ENCODE results near the gene MAD1L1.

The MAD1L1 gene

DNA sequence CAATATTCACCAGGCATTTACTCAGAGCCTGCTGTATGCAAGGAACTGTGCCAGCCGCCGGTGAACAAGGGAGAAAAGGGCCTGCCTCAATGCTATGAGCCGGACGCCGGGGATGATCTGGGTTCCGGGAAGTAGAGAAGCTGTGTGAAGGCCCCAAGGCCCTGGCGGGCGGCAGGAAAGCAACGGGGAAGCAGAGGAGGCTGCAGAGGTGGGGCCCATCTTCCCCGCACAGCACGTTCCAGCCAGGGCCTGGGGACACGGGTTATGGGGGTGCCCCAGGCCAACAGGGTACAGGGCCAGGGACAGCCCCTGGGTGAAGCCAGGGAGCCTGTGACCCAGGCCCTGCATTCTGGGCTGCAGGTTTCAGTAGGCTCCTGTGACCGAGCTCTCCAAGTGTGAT, 179.3 kb downstream of the MAD1L1 start:
- Mint-ChIP-seq H3K27ac (no peak overlapping the region), H3K36me3 (ENCODE audit: low read depth) (peaks cover 5% of the 10 kb centered on the region), H3K4me1 (peaks cover 45% of the 10 kb centered on the region), H3K9me3 (peaks cover 4% of the 10 kb centered on the region), H3K27me3 (ENCODE audit: low read depth, poor library complexity) (peaks cover 4% of the 10 kb centered on the region), H3K4me3 (no peak overlapping the region)
- DNase-seq: no peak
- TF ChIP-seq, protein P1, sequence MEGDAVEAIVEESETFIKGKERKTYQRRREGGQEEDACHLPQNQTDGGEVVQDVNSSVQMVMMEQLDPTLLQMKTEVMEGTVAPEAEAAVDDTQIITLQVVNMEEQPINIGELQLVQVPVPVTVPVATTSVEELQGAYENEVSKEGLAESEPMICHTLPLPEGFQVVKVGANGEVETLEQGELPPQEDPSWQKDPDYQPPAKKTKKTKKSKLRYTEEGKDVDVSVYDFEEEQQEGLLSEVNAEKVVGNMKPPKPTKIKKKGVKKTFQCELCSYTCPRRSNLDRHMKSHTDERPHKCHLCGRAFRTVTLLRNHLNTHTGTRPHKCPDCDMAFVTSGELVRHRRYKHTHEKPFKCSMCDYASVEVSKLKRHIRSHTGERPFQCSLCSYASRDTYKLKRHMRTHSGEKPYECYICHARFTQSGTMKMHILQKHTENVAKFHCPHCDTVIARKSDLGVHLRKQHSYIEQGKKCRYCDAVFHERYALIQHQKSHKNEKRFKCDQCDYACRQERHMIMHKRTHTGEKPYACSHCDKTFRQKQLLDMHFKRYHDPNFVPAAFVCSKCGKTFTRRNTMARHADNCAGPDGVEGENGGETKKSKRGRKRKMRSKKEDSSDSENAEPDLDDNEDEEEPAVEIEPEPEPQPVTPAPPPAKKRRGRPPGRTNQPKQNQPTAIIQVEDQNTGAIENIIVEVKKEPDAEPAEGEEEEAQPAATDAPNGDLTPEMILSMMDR (IDR thresholded peaks at IDR 0.05): no peak

DNA sequence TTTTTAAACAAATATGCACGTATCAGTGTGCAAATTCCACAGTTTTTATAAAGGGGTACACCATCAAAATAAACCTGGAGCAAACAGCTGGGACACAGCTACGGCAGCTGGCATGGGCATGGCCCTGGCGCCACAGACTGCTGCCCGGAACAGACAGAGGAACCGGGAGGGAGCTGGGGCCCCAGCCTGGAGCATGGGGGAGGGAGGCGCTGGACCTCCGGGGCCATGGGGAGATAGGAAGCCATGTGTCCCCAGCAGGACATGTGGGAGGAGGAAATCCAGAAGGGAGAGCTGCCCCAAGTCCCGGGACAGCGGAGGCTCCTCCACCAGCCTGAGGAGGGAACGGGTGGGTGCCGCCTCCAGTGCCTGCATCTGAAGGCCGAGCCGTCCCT, 180.1 kb downstream of the MAD1L1 start:
- Mint-ChIP-seq H3K9me3 (peaks cover 2% of the 10 kb centered on the region), H3K36me3 (ENCODE audit: low read depth) (peaks cover 3% of the 10 kb centered on the region), H3K27me3 (ENCODE audit: low read depth, poor library complexity) (peaks cover 5% of the 10 kb centered on the region), H3K4me3 (no peak overlapping the region), H3K27ac (no peak overlapping the region), H3K4me1 (peaks cover 48% of the 10 kb centered on the region)
- TF ChIP-seq, protein P1 (IDR thresholded peaks at IDR 0.05): no peak
- no peak for DNase-seq

DNA sequence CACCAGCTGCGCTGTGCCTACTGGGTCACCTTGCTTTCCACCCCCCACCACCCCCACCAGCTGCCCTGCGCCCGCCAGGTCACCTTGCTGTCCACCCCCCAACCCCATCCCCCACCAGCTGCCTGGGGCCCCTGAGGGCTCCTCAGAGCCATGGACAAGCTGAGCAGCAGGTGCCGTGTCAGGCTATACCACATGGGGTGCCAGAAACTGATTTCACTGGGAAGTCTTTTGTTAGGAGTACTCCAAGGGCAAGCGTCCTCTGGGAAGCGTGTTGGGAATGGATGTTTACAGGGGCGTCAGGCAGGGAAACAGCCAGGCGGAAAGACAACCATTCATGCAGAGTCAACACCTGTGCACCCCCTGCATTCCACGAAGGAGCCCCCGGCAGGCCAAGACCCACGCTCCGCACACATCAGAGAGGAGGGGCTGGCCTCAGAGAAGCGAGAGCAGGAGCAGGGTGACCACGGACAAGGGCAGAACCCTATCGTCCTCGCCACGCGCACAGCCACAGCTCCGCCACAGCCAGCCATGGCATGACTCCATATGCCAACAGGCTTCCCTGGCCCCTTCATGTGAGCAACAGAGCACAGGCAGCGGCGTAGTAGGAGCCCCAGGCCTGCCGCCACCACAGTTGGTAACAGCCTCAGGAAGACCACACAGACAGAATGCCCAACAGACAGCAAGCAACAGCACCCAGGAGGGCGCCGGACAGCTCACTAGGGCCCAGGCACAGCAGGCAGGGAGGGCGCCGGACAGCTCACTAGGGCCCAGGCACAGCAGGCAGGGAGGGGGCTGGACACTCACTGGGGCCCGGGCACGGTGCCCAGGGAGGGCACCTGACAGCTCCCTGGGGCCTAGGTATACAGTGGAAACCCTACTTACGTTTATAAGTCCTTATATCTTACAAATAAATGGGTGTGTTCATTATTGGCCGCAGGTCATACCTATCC, 180.8 kb downstream of the MAD1L1 start:
- no peaks in the 10 kb centered on the region for H3K36me3 Mint-ChIP-seq (ENCODE audit: low read depth)
- peaks cover 50% of the 10 kb centered on the region for H3K4me1 Mint-ChIP-seq
- peak overlapping the region; percentile 93 for H3K27ac Mint-ChIP-seq
- no peak for DNase-seq
- no peaks in the 10 kb centered on the region for H3K9me3 Mint-ChIP-seq
- H3K27me3 Mint-ChIP-seq (ENCODE audit: low read depth, poor library complexity): peaks cover 5% of the 10 kb centered on the region
- H3K4me3 Mint-ChIP-seq: no peak overlapping the region
- TF ChIP-seq, protein P1 (IDR thresholded peaks at IDR 0.05): no peak

DNA sequence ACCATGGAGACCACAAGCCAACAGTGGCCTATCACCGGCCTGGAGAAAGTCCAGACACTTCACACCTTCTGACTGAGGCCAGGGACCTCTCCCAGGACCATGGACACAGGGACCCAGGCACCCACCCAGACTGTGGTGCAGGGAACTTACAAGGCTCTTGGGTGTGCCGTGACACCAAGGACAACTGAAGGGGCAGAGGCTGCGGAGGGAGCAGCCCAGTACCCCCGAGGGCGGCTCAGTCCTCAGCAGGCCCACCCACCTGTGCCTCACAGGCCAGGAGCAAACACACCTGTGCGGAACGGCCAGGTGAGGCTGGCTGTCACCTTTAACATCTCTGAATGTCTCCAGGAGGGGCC, 182.3 kb downstream of the MAD1L1 start:
- TF ChIP-seq, protein P1 (IDR thresholded peaks at IDR 0.05): no peak
- Mint-ChIP-seq H3K36me3 (ENCODE audit: low read depth) (no peaks in the 10 kb centered on the region), H3K27ac (no peak overlapping the region), H3K27me3 (ENCODE audit: low read depth, poor library complexity) (peaks cover 5% of the 10 kb centered on the region), H3K4me3 (no peak overlapping the region), H3K9me3 (no peaks in the 10 kb centered on the region), H3K4me1 (peaks cover 48% of the 10 kb centered on the region)
- no peak for DNase-seq

DNA sequence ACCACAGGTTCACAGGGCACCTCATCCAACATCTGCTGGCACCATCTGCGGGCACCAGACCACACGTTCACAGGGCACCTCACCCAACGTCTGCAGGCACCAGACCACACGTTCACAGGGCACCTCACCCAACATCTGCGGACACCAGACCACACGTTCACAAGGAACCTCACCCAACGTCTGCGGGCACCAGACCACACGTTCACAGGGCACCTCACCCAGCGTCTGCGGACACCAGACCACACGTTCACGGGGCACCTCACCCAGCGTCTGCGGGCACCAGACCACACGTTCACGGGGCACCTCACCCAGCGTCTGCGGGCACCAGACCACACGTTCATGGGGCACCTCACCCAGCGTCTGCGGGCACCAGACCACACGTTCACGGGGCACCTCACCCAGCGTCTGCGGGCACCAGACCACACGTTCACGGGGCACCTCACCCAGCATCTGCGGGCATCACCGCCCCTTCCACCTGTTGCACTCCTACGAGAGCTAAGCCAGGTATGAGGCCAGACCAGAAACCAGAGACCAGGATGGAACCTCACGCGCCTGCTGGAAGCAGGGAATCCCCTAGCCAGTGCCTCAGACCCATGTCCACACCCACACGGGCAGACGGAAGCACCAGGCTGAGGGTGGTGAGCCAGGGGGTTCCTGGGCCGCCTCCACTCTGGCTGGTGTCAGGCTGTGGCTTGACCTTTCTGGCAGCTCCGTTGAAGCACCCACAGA, 182.8 kb downstream of the MAD1L1 start:
- H3K36me3 Mint-ChIP-seq (ENCODE audit: low read depth): no peaks in the 10 kb centered on the region
- no peak overlapping the region for H3K27ac Mint-ChIP-seq
- no peak for DNase-seq
- peaks cover 5% of the 10 kb centered on the region for H3K27me3 Mint-ChIP-seq (ENCODE audit: low read depth, poor library complexity)
- H3K9me3 Mint-ChIP-seq: no peaks in the 10 kb centered on the region
- H3K4me1 Mint-ChIP-seq: peaks cover 47% of the 10 kb centered on the region
- TF ChIP-seq, protein P1 (IDR thresholded peaks at IDR 0.05): no peak
- H3K4me3 Mint-ChIP-seq: no peak overlapping the region

Measured in nephron progenitor cell (in vitro differentiated cells).